ENCODE data around the gene HOXD8.

HOXD8 gene

GRCh38 chr2:176160251-176160985 lies 30.9 kb downstream of the HOXD8 start:
- no peak for DNase-seq (ENCODE audit: low read depth)

GRCh38 chr2:176160986-176161824 lies 31.7 kb downstream of the HOXD8 start:
- no peak for DNase-seq (ENCODE audit: low read depth)

DNA sequence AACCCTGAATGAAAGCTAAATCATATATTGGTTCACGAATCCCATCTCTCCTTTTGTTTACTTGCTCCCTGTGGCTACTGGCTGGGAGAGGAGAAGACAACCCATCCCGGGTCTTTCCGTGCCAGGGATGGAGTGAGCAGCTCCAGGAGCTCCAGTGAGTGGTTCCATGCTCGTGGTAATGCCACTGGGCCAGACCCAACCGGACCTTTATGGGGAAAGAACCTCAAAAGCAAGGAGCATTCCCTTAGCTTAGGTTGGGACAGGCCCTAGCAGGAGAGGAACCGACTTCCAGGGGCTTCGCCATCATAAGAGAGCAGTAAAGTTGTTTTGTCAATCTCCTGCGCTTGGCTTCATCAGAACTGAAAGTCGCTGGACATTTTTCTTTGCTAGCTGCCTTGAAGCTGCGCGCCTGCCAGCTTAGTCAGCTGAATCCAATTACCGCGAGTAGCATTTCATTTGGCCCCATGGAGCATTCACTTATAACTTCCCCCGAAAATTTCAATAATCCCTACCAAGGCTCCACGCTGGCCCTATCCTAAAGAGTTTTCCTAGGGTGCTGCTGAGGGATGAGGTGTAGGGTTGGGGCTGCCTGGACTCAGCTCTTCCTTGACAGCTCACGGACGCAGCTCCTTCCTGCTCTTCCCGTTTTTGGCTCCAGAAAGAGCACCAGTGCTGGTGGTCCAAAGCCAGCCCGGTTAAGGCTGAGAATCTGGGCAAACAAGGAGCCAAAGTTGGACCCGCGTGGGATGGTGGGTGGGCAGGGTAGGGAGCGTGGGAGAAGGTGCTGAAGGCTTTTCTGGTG lies 32.5 kb downstream of the HOXD8 start:
- DNase-seq (ENCODE audit: low read depth) = no peak

DNA sequence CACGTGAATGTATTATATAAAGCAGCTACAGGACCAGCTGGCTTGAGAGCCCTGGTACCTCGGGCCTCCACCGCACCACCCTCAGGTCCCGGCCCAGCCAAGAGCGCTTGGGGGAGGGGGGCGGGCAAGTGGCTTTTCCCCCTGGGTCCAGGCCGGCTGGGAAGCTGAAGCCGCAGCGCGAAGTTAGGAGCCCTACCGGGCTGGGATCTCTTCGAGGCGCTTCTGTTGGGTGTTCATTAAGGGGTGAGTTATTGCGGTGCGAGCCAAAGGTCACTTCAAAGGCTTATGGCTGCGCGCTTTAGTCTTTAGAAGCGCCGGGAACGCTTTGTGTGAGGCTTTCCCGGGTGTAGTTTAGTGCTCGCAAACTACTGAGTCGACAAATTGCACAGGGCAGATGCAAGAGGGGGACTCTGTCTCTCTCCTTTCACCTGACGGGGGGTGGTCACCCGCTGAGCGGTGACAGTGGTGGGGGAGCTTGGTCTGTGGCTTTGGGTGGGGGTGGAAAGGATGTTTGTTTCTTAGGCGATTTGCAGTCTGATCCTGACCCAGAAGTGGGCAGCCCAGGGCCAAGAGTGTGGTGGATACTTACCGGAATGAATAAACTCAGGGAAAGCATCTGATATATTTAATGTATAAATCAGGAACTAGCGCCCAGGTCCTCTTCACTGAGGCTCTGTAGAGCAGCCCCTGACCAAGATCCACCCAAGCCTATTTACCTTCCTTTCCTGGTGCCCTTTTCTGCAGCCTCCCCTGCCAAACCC lies 33.6 kb downstream of the HOXD8 start:
- DNase-seq (ENCODE audit: low read depth) = no peak

- no peak for DNase-seq (ENCODE audit: low read depth)
These were observed 34.2 kb downstream of the HOXD8 start for GRCh38 chr2:176163672-176164056.

DNA sequence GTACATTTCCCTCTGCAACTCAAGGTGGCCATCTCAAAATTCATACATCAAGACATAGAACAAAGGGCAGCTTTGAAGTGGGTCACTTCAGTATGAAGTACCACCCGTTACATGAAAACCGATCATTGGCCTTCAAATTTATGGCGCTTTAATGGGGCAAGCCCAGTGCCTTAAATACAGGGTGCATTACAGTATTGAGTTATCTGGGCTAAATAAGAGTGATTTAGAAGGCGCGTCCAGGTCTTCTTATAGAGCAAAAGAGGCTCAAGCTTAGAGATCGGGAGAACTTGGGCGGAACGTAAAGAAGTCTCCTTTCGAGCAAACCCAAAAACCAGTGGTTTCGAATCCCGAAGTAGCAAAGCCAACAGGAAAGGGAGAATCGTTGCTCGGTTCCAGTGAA lies 34.7 kb downstream of the HOXD8 start:
- no peak for DNase-seq (ENCODE audit: low read depth)

DNA sequence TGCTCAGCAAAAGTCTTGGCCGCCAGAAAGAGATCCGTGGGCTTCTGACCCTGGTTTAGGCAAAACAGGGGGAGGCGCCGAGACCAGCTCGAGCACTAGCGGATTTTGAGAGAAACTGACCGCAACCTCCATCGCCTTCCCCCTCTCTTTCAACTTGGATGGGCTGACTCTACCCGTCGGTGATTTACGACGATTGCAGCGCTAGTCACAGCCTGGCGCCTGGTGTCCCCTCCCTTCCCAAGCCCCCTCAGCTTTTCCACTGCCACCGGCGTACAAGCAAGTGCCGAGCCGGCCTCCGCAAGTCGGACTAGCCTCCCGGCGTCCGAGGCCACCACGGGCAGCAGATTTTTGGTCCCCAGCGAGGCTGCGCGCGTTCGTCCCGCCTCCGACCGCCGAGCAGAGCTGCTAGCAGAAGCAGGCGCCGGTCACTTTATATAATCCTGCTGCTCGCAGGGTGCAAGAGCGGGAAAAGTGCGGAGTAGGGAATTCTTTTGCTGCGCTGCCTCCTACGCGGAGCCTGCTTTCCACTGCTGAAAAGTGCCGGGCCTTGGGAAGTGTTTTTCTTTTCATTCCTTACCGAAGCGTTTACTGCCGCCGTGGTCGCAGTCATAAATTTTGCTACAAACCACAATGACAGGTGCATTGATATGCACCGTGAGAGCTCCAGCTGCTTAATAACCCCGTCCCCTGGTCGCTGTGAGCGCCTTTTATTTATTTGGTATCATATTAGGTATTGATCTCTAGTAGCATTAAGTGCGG lies 35.3 kb downstream of the HOXD8 start:
- DNase-seq (ENCODE audit: low read depth) = no peak

DNA sequence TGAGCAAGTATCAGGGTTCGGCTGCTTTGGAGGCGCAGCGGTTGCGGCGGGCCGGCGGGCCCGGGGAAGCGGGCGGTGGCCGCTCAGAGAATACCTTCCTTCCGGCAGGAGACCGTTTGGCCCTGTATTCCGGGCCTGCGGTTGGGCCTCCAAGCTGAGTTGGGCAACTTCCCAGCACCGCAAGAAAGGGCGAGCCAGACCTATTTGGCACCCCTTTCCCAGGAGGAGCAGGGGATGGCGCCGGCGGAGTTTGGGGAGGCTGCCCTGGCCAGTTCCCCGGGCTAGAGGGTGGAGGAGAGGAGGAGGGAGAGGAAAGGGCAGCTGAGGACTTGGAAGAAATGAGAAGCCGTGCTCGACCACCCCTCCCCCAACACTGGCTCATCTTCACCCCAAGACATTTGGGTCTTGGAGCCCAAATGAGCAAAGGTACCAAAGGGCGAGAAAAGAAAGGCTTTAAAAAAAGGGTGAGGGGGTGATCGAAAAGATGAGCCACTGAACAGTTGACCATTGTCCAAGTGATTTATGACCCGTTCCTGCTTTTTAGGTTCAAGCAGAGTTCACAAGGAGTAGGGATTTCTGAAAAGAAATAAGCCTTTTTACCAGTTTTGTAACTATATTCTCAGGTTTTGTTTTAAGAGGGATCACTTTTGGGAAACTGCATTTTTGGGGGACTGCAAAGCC lies 36.0 kb downstream of the HOXD8 start:
- no peak for DNase-seq (ENCODE audit: low read depth)

DNA sequence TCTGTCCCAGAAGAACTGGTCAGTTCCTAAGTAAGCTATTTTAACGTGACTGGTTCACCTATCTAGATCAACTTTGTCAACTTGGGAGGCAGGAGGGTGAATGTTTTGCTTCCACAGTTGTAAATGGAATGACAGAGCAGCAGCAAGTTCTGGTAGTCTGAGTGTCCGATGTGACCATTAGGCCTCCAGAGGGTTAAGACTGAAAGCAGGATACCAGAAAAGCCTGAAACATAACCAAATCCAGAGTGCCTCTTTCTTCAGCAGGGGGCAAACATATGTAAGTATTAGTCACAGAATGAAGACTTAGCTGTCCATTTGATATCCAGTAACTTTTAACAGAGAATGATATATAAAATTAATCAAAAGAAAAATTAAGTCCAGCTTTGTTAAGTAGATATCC lies 36.8 kb downstream of the HOXD8 start:
- DNase-seq (ENCODE audit: low read depth) = no peak

- no peak for DNase-seq (ENCODE audit: low read depth)
These were observed 37.9 kb downstream of the HOXD8 start for GRCh38 chr2:176167398-176167797.

- DNase-seq (ENCODE audit: low read depth) = no peak
These were observed 39.7 kb downstream of the HOXD8 start for GRCh38 chr2:176169181-176169580.

DNA sequence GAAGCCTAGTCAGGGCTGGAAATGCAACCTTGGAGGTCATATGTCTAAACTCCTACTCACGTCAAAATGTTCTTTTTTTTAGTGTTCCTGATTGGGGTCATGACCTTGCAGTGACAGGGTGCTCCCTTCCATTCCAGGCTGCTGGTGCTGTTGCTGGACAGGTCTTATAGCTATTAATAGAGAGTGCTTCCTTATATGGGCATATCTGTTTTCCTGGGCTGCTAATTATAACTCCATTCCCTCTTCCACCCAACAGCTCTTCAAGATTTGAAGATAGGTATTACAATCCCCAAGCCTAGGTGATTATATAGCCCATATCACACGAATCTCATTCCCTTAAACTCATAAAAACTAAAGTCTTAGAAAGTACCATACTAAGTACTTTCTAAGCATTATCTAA lies 40.2 kb downstream of the HOXD8 start:
- no peak for DNase-seq (ENCODE audit: low read depth)

GRCh38 chr2:176170602-176171305 lies 41.2 kb downstream of the HOXD8 start:
- no peak for DNase-seq (ENCODE audit: low read depth)

- DNase-seq (ENCODE audit: low read depth) = no peak
These were observed 42.0 kb downstream of the HOXD8 start for GRCh38 chr2:176171351-176172006.

- no peak for DNase-seq (ENCODE audit: low read depth)
These were observed 42.7 kb downstream of the HOXD8 start for GRCh38 chr2:176172007-176172894.

DNA sequence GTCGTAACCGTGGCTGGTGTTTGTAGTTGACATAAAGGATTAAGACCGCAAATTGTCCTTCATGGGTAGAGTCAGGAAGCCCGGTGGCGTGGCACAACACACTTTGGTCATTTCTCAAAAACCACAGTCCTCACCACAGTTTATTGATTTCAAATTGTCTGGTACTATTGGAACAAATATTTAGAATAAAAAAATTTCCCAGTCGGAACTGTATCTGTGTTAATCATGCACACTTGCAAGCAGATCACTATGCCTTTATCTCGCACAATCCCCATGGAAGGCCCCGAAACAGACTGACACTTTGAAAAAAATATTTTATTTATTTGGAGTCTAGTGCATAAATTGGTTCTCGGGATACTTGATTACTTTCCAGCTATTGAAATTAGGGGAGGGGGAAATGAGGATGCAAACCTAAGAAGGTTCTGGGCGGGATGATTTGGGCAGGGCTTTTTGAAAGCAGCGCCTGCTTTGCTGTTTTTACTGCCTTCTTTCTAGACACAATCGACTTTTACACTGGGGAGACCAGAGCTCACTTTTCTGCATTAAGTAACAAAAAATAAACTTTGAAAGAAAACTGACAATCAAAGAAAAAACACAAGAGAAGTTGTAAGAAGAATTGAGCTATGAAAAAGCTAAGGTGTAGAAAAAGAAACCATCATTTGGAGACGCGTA lies 43.5 kb downstream of the HOXD8 start:
- no peak for DNase-seq (ENCODE audit: low read depth)

- DNase-seq (ENCODE audit: low read depth) = no peak
These were observed 44.3 kb downstream of the HOXD8 start for GRCh38 chr2:176173567-176174381.

Data from T follicular helper cell (primary cell).